Measurements from ENCODE around the gene MRPL12. TPM values are rescaled to one million over a fixed set of nuclear protein-coding genes. Genes with fewer than 3 reads are reported as not detected.
A peak's percentile ranks its signal among the peaks of the same experiment; 100 is the strongest.

Gene MRPL12
- total RNA-seq, 4 donors from 2014 or later, result 24.5 to 47.9 (median 39.2) TPM

GRCh38 chr17:81676906-81677305 is 26.3 kb upstream of the MRPL12 start:
- H3K27me3 ChIP-seq, result no peaks in the 10 kb centered on the region
- peaks cover 22 to 48% (median 36%) of the 10 kb centered on the region in 4 donors for H3K36me3 ChIP-seq
- TF ChIP-seq, protein P1, sequence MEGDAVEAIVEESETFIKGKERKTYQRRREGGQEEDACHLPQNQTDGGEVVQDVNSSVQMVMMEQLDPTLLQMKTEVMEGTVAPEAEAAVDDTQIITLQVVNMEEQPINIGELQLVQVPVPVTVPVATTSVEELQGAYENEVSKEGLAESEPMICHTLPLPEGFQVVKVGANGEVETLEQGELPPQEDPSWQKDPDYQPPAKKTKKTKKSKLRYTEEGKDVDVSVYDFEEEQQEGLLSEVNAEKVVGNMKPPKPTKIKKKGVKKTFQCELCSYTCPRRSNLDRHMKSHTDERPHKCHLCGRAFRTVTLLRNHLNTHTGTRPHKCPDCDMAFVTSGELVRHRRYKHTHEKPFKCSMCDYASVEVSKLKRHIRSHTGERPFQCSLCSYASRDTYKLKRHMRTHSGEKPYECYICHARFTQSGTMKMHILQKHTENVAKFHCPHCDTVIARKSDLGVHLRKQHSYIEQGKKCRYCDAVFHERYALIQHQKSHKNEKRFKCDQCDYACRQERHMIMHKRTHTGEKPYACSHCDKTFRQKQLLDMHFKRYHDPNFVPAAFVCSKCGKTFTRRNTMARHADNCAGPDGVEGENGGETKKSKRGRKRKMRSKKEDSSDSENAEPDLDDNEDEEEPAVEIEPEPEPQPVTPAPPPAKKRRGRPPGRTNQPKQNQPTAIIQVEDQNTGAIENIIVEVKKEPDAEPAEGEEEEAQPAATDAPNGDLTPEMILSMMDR (IDR thresholded peaks at IDR 0.05), result no peak
- TF ChIP-seq POLR2A (IDR thresholded peaks at IDR 0.05; ENCODE audit: low read depth) (no peak), EP300 (IDR thresholded peaks at IDR 0.05) (no peak), POLR2AphosphoS5 (IDR thresholded peaks at IDR 0.05) (no peak)
- peaks cover 7 to 13% (median 9%) of the 10 kb centered on the region in 4 donors for H3K4me1 ChIP-seq
- H3K4me3 ChIP-seq, result no peak overlapping the region
- no peak overlapping the region for H3K27ac ChIP-seq (replicated peaks in 1 of 4)
- WGBS, result 90% methylated on average over 16 of the region's 17 CpGs
- no peak for DNase-seq (ENCODE audit: extremely low spot score)
- intact Hi-C loops (cut with DNase I), result no loop called here
- no peaks in the 10 kb centered on the region for H3K9me3 ChIP-seq

- Histone ChIP-seq H3K9me3 (no peaks in the 10 kb centered on the region), H3K27me3 (no peaks in the 10 kb centered on the region), H3K36me3 (peaks cover 0 to 21% (median 10%) of the 10 kb centered on the region in 4 donors), H3K4me1 (peaks cover 23 to 37% (median 31%) of the 10 kb centered on the region in 4 donors), H3K4me3 (no peak overlapping the region), H3K27ac (replicated peaks in 1 of 4) (no peak overlapping the region)
- 83% methylated on average over 10 of the region's 11 CpGs for WGBS
- DNase-seq (ENCODE audit: extremely low spot score), result no peak
- intact Hi-C loops (cut with DNase I), result no loop called here
- TF ChIP-seq, protein P1 (IDR thresholded peaks at IDR 0.05), result no peak
- TF ChIP-seq POLR2AphosphoS5 (IDR thresholded peaks at IDR 0.05) (no peak), POLR2A (IDR thresholded peaks at IDR 0.05; ENCODE audit: low read depth) (no peak), EP300 (IDR thresholded peaks at IDR 0.05) (no peak)
Measured at GRCh38 chr17:81680150-81680549, 23.0 kb upstream of the MRPL12 start.

- peaks cover 26 to 45% (median 39%) of the 10 kb centered on the region in 4 donors for H3K4me1 ChIP-seq
- no peak for TF ChIP-seq EP300 (IDR thresholded peaks at IDR 0.05)
- no peak for TF ChIP-seq POLR2A (IDR thresholded peaks at IDR 0.05; ENCODE audit: low read depth)
- TF ChIP-seq, protein P1 (IDR thresholded peaks at IDR 0.05), result no peak
- TF ChIP-seq POLR2AphosphoS5 (IDR thresholded peaks at IDR 0.05), result no peak
- H3K9me3 ChIP-seq, result no peaks in the 10 kb centered on the region
- intact Hi-C loops (cut with DNase I), result no loop called here
- H3K36me3 ChIP-seq, result peaks cover 6 to 34% (median 21%) of the 10 kb centered on the region in 4 donors
- H3K27ac ChIP-seq (replicated peaks in 1 of 4), result no peak overlapping the region
- no peak overlapping the region for H3K4me3 ChIP-seq
- WGBS, result 80% methylated on average over 15 of the region's 17 CpGs
- H3K27me3 ChIP-seq, result no peaks in the 10 kb centered on the region
- no peak for DNase-seq (ENCODE audit: extremely low spot score)
Measured at GRCh38 chr17:81681672-81682071, 21.5 kb upstream of the MRPL12 start.

DNA sequence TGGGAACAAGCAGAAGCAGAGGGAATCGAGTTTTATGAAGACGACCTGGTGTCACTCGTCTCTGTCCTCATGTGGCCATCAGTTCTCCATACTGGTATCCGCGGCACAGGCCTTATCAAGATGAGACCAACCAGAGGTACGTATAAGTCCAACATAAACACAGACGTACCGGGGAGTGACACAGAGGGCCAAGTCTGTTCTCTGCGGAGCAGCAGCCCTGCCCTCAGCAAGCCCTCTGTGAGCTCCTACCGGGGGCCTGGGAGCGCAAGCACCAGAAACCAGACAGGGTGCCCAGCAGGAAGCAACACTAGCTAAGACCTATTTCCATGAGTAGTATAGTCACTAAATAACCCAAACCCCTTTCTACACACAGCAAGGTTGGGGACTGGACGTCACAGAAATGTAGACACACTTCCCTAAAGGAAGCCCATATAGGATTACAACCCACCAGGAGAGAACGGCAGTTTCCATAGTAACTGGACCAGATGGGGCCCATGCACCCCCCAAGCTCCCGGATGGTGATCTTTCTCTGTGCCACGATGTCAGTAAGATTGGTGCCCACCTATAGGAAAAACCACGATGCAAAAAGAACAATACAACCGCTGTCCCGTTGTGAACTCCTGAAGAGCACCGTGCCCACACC is 20.5 kb upstream of the MRPL12 start:
- intact Hi-C loops (cut with DNase I), result no loop called here
- Histone ChIP-seq H3K4me3 (peak overlapping the region; percentile 69 to 100 (median 98)), H3K4me1 (peaks cover 26 to 47% (median 39%) of the 10 kb centered on the region in 4 donors), H3K36me3 (peaks cover 16 to 45% (median 32%) of the 10 kb centered on the region in 4 donors), H3K27me3 (no peaks in the 10 kb centered on the region), H3K27ac (replicated peaks in 1 of 4) (peak overlapping the region; percentile 79 to 91 (median 90)), H3K9me3 (no peaks in the 10 kb centered on the region)
- WGBS, result 33% methylated on average over 13 of the region's 19 CpGs
- TF ChIP-seq, protein P1 (IDR thresholded peaks at IDR 0.05), result no peak
- no peak for TF ChIP-seq EP300 (IDR thresholded peaks at IDR 0.05)
- no peak for TF ChIP-seq POLR2AphosphoS5 (IDR thresholded peaks at IDR 0.05)
- TF ChIP-seq POLR2A (IDR thresholded peaks at IDR 0.05; ENCODE audit: low read depth), result no peak
- DNase-seq (ENCODE audit: extremely low spot score), result no peak
